Measurements from ENCODE around the gene ZNF692. TPM values are rescaled to one million over a fixed set of nuclear protein-coding genes. Genes with fewer than 3 reads are reported as not detected.
"Not testable (repeated sequence)": the region's sequence is repeated elsewhere in the genome, so short reads cannot be mapped to it uniquely, and the experiment has no call there.

The ZNF692 gene
- total RNA-seq, 1 donor from 2014 or later = 37.8 TPM

- Histone ChIP-seq H3K9me3 (ENCODE audit: low read depth) (no peaks in the 10 kb centered on the region), H3K27ac (no peak overlapping the region), H3F3A (ENCODE audit: low read depth) (no peaks in the 10 kb centered on the region), H3K4me2 (no peak overlapping the region), H3K9ac (no peak overlapping the region), H3K79me2 (ENCODE audit: low read depth) (no peaks in the 10 kb centered on the region), H3K4me3 (no peak overlapping the region), H3K36me3 (no peaks in the 10 kb centered on the region), H3K4me1 (no peaks in the 10 kb centered on the region), H3K27me3 (no peaks in the 10 kb centered on the region), H2AFZ (replicated peaks) (no peak overlapping the region), H4K20me1 (ENCODE audit: low read depth) (no peaks in the 10 kb centered on the region)
- no peak overlapping the region for H3K4me3 Mint-ChIP-seq
- no peaks in the 10 kb centered on the region for H3K4me1 Mint-ChIP-seq
- H3K36me3 Mint-ChIP-seq = peaks cover 2% of the 10 kb centered on the region
- DNase-seq (ENCODE audit: low spot score) = peak; percentile 72
- peaks cover 2% of the 10 kb centered on the region for H3K9me3 Mint-ChIP-seq
- peak overlapping the region; percentile 17 for H3K27ac Mint-ChIP-seq
- H3K27me3 Mint-ChIP-seq (ENCODE audit: insufficient read depth, low read depth) = peaks cover 6% of the 10 kb centered on the region
- TF ChIP-seq CTCF (IDR thresholded peaks at IDR 0.05) (peak; percentile 80), EZH2 (IDR thresholded peaks at IDR 0.05) (no peak), EZH2phosphoT487 (IDR thresholded peaks at IDR 0.05) (no peak)
Measured at GRCh38 chr1:248807067-248807737, 51.7 kb downstream of the ZNF692 start.

GRCh38 chr1:248805876-248806275 is 53.0 kb downstream of the ZNF692 start:
- no peaks in the 10 kb centered on the region for H3K36me3 ChIP-seq
- Mint-ChIP-seq H3K4me3 (no peak overlapping the region), H3K9me3 (peaks cover 2% of the 10 kb centered on the region), H3K36me3 (no peaks in the 10 kb centered on the region), H3K4me1 (no peaks in the 10 kb centered on the region), H3K27me3 (ENCODE audit: insufficient read depth, low read depth) (peaks cover 4% of the 10 kb centered on the region), H3K27ac (no peak overlapping the region)
- H3F3A ChIP-seq (ENCODE audit: low read depth) = no peaks in the 10 kb centered on the region
- no peak overlapping the region for H3K9ac ChIP-seq
- no peaks in the 10 kb centered on the region for H3K79me2 ChIP-seq (ENCODE audit: low read depth)
- no peak overlapping the region for H3K27ac ChIP-seq
- peaks cover 4% of the 10 kb centered on the region for H3K9me3 ChIP-seq (ENCODE audit: low read depth)
- H3K4me1 ChIP-seq = no peaks in the 10 kb centered on the region
- H3K4me2 ChIP-seq = no peak overlapping the region
- H2AFZ ChIP-seq (replicated peaks) = no peak overlapping the region
- no peak for DNase-seq (ENCODE audit: low spot score)
- no peak for TF ChIP-seq EZH2 (IDR thresholded peaks at IDR 0.05)
- TF ChIP-seq EZH2phosphoT487 (IDR thresholded peaks at IDR 0.05) = no peak
- TF ChIP-seq CTCF (IDR thresholded peaks at IDR 0.05) = no peak
- no peaks in the 10 kb centered on the region for H3K27me3 ChIP-seq
- H3K4me3 ChIP-seq = no peak overlapping the region
- no peaks in the 10 kb centered on the region for H4K20me1 ChIP-seq (ENCODE audit: low read depth)

- H3K4me2 ChIP-seq = no peak overlapping the region
- no peaks in the 10 kb centered on the region for H3K4me1 Mint-ChIP-seq
- H2AFZ ChIP-seq (replicated peaks) = no peak overlapping the region
- H3K27me3 ChIP-seq = no peaks in the 10 kb centered on the region
- H3K36me3 ChIP-seq = no peaks in the 10 kb centered on the region
- H3K36me3 Mint-ChIP-seq = no peaks in the 10 kb centered on the region
- no peaks in the 10 kb centered on the region for H3K79me2 ChIP-seq (ENCODE audit: low read depth)
- no peak overlapping the region for H3K4me3 ChIP-seq
- no peak overlapping the region for H3K4me3 Mint-ChIP-seq
- peaks cover 4% of the 10 kb centered on the region for H3K27me3 Mint-ChIP-seq (ENCODE audit: insufficient read depth, low read depth)
- no peak overlapping the region for H3K27ac Mint-ChIP-seq
- H3K9me3 Mint-ChIP-seq = peaks cover 2% of the 10 kb centered on the region
- no peaks in the 10 kb centered on the region for H4K20me1 ChIP-seq (ENCODE audit: low read depth)
- peaks cover 11% of the 10 kb centered on the region for H3K9me3 ChIP-seq (ENCODE audit: low read depth)
- H3K9ac ChIP-seq = no peak overlapping the region
- TF ChIP-seq EZH2phosphoT487 (IDR thresholded peaks at IDR 0.05) (no peak), EZH2 (IDR thresholded peaks at IDR 0.05) (no peak), CTCF (IDR thresholded peaks at IDR 0.05) (no peak)
- H3K4me1 ChIP-seq = no peaks in the 10 kb centered on the region
- H3F3A ChIP-seq (ENCODE audit: low read depth) = no peaks in the 10 kb centered on the region
- DNase-seq (ENCODE audit: low spot score) = no peak
- no peak overlapping the region for H3K27ac ChIP-seq
Measured at GRCh38 chr1:248804771-248805681, 53.9 kb downstream of the ZNF692 start.

GRCh38 chr1:248803501-248803900 is 55.4 kb downstream of the ZNF692 start:
- not testable (repeated sequence) for H3K27me3 ChIP-seq, H3K27ac Mint-ChIP-seq

More at GRCh38 chr1:248803501-248803900, 55.4 kb downstream of the ZNF692 start:
- H3K9ac ChIP-seq; H4K20me1 ChIP-seq (ENCODE audit: low read depth); H3K79me2 ChIP-seq (ENCODE audit: low read depth); H3K4me3 Mint-ChIP-seq; H3K4me1 Mint-ChIP-seq; H3K36me3 Mint-ChIP-seq; H3K4me1 ChIP-seq; H3K9me3 Mint-ChIP-seq; DNase-seq (ENCODE audit: low spot score); H3K4me3 ChIP-seq; H3K27me3 Mint-ChIP-seq (ENCODE audit: insufficient read depth, low read depth); H3F3A ChIP-seq (ENCODE audit: low read depth); H3K4me2 ChIP-seq; H3K27ac ChIP-seq; H3K36me3 ChIP-seq; H2AFZ ChIP-seq (replicated peaks): not testable (repeated sequence)
- peaks cover 12% of the 10 kb centered on the region for H3K9me3 ChIP-seq (ENCODE audit: low read depth)

Data from neural progenitor cell (in vitro differentiated cells).